ENCODE results near the gene ZNF267.
A peak's percentile ranks its signal among the peaks of the same experiment; 100 is the strongest.
"Not testable (repeated sequence)": the region's sequence is repeated elsewhere in the genome, so short reads cannot be mapped to it uniquely, and the experiment has no call there.

The ZNF267 gene

DNA sequence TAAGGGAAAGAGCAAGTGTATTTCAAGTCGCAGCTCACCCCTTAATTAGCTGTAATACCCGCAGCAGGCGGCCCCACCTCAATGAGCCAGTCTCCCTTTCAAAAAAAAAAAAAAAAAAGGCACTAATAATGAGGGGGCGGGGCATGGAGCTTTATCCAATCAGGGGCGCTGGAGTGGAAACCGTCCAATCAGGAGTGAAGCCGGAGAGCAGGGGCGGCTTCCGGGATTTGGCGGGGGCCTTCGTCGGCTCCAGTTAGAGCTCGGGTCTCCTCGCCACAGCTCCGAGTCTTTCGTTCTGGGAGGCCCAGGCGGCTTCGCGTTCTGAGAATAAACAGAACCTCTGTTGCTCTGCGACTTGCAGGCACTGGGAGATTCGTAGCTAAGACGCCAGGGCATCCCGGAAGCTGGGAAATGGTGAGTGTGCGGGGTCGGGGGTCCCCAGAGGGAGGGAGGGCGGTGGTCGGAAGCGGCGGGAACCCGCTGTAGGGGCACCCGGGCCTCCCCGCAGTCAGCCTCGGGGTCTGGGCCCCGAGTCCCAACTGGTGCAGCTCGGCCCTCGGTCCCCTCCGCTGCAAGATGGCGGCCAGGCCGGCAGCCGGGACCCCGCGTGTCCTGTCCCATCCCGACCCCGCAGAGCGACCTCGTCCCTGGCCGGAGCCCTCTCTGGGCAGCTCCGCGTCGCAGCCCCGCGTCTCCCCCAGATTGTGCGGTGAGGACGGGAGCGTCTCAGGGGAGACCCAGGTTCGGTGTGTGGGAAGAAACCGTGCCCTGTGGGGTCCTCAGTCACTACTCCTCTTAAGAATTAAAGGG, at the start of gene ZNF267:
Gene ZNF267 (plus strand): TSS at position 252 of the 810 bp plus-strand sequence. CDS start 160 bp downstream, at position 412.
- peaks cover 25% of the 10 kb centered on the region for H3K4me1 ChIP-seq (ENCODE audit: control insufficient read depth, insufficient read depth, low read length)
- H3K27ac ChIP-seq (ENCODE audit: low read length): peak within 1 kb of the TSS; percentile 90

DNA sequence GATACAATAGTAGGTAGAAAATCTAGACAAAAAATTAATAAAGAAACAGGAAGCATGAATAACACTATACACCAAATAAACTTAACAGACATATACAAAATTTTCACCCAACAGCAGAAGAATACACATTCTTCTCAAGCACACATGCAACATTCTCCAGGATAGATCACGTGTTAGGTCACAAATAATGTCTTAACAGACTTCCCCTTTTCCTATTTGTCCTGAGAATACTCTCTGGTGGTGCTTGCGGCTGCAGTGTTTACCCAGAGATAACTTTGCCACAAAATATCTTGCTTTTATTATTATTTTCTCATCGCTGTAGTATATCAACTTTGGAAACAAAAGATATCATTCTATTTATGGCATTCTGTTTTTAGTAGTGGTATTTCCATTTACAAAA, 40.6 kb upstream of the ZNF267 start:
- Histone ChIP-seq H3K4me3 (ENCODE audit: low read length in 2 of 2) (no peak overlapping the region), H3K27ac (ENCODE audit: low read length) (no peak overlapping the region), H3K27me3 (ENCODE audit: control insufficient read depth in 1 of 2, insufficient read depth in 2 of 2, low read length in 2 of 2) (no peaks in the 10 kb centered on the region), H3K36me3 (ENCODE audit: control insufficient read depth in 2 of 2, insufficient read depth in 2 of 2, low read length in 2 of 2) (no peaks in the 10 kb centered on the region), H3K4me1 (ENCODE audit: control insufficient read depth, insufficient read depth, low read length) (no peaks in the 10 kb centered on the region), H3K9me3 (ENCODE audit: control insufficient read depth in 2 of 2, low read length in 2 of 2) (no peaks in the 10 kb centered on the region), H3K9ac (ENCODE audit: low read length in 2 of 2) (no peak overlapping the region)

More for the DNA sequence above, at the start of gene ZNF267:
- Histone ChIP-seq H3K27me3 (ENCODE audit: control insufficient read depth in 1 of 2, insufficient read depth in 2 of 2, low read length in 2 of 2) (no peaks in the 10 kb centered on the region), H3K9me3 (ENCODE audit: control insufficient read depth in 2 of 2, low read length in 2 of 2) (no peaks in the 10 kb centered on the region), H3K36me3 (ENCODE audit: control insufficient read depth in 2 of 2, insufficient read depth in 2 of 2, low read length in 2 of 2) (no peaks in the 10 kb centered on the region), H3K4me3 (ENCODE audit: low read length in 2 of 2) (peak within 1 kb of the TSS; percentile 67 to 95), H3K9ac (ENCODE audit: low read length in 2 of 2) (peak within 1 kb of the TSS; percentile 68 to 96)

DNA sequence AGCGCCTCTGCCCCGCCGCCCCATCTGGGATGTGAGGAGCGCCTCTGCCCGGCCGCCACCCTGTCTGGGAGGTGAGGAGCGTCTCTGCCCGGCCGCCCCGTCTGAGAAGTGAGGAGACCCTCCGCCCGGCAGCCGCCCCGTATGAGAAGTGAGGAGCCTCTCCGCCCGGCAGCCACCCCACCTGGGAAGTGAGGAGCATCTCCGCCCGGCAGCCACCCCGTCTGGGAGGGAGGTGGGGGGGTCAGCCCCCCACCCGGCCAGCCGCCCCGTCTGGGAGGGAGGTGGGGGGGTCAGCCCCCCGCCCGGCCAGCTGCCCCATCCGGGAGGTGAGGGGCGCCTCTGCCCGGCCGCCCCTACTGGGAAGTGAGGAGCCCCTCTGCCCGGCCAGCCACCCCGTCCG, 37.2 kb upstream of the ZNF267 start:
- H3K27me3 ChIP-seq (ENCODE audit: control insufficient read depth in 1 of 2, insufficient read depth in 2 of 2, low read length in 2 of 2); H3K27ac ChIP-seq (ENCODE audit: low read length); H3K9me3 ChIP-seq (ENCODE audit: control insufficient read depth in 2 of 2, low read length in 2 of 2); H3K4me3 ChIP-seq (ENCODE audit: low read length in 2 of 2); H3K36me3 ChIP-seq (ENCODE audit: control insufficient read depth in 2 of 2, insufficient read depth in 2 of 2, low read length in 2 of 2); H3K4me1 ChIP-seq (ENCODE audit: control insufficient read depth, insufficient read depth, low read length); H3K9ac ChIP-seq (ENCODE audit: low read length in 2 of 2): not testable (repeated sequence)

DNA sequence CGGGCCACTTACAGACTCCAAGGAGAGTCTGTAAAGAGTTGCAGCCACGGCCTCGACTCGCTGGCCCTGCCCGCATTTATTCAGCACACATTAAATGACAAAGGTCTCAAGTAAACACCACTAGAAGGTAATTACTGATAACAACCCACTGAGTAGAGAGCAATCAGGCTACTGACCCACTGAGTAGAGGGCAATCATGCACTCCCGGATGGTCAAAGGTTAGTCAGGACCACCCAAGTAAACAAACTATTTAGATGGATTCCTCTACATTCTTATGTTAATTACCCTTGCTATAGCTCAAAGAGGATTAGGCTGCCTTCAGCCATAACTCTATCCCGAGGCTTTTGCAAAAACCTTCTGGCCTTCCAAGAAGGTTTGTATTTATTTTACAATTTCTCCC, 30.7 kb upstream of the ZNF267 start:
- H3K9me3 ChIP-seq (ENCODE audit: control insufficient read depth in 2 of 2, low read length in 2 of 2): peaks cover 4 to 12% of the 10 kb centered on the region in 2 donors
- H3K36me3 ChIP-seq (ENCODE audit: control insufficient read depth in 2 of 2, insufficient read depth in 2 of 2, low read length in 2 of 2): no peaks in the 10 kb centered on the region
- no peaks in the 10 kb centered on the region for H3K4me1 ChIP-seq (ENCODE audit: control insufficient read depth, insufficient read depth, low read length)

DNA sequence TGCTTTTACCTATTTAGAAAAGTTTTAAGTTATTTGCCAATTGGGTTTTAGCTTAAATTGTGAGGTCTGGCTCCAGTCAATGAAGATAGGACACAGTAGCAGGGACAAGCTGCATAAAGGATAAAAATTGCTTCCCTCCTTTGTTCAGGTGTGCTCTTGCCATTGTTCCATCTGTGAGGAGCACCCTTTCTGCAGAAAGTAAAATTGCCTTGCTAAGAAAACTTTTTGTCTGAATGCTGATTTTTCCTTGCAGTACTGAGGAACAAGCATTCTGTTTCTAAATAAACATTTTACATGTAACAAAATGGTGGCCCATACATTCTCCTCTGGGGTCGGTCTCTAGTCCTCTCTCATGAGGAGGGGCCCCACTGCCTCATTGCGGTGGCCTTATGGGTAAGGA, 25.0 kb upstream of the ZNF267 start:
- H3K9me3 ChIP-seq (ENCODE audit: control insufficient read depth in 2 of 2, low read length in 2 of 2): peaks cover 12 to 20% of the 10 kb centered on the region in 2 donors
- not testable (repeated sequence) for H3K27me3 ChIP-seq (ENCODE audit: control insufficient read depth in 1 of 2, insufficient read depth in 2 of 2, low read length in 2 of 2); H3K36me3 ChIP-seq (ENCODE audit: control insufficient read depth in 2 of 2, insufficient read depth in 2 of 2, low read length in 2 of 2)

More for the DNA sequence above, 30.7 kb upstream of the ZNF267 start:
- Histone ChIP-seq H3K27ac (ENCODE audit: low read length) (no peak overlapping the region), H3K27me3 (ENCODE audit: control insufficient read depth in 1 of 2, insufficient read depth in 2 of 2, low read length in 2 of 2) (no peaks in the 10 kb centered on the region), H3K9ac (ENCODE audit: low read length in 2 of 2) (no peak overlapping the region), H3K4me3 (ENCODE audit: low read length in 2 of 2) (no peak overlapping the region)

DNA sequence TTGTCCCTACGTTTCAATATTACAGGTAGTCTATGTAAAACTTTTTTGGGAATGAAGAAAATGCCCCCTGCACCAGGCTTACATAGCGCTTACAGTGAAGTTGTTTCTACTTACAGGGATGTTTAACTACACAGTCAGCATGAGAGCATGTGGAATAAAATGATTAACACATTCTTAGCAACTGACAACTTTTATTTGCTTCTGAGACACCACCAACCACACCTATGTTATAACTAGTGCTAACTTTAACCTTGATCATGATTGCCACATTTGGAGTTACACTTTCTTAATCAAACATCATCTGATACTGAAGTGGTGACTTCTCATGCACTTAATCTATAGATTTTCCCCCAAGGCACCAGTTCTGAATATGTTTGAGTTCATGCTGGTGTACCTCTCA, 20.3 kb upstream of the ZNF267 start:
- peaks cover 2 to 6% of the 10 kb centered on the region in 2 donors for H3K27me3 ChIP-seq (ENCODE audit: control insufficient read depth in 1 of 2, insufficient read depth in 2 of 2, low read length in 2 of 2)
- no peaks in the 10 kb centered on the region for H3K4me1 ChIP-seq (ENCODE audit: control insufficient read depth, insufficient read depth, low read length)
- H3K27ac ChIP-seq (ENCODE audit: low read length): no peak overlapping the region
- no peak overlapping the region for H3K9ac ChIP-seq (ENCODE audit: low read length in 2 of 2)
- no peaks in the 10 kb centered on the region for H3K36me3 ChIP-seq (ENCODE audit: control insufficient read depth in 2 of 2, insufficient read depth in 2 of 2, low read length in 2 of 2)
- H3K4me3 ChIP-seq (ENCODE audit: low read length in 2 of 2): no peak overlapping the region
- H3K9me3 ChIP-seq (ENCODE audit: control insufficient read depth in 2 of 2, low read length in 2 of 2): peaks cover 7 to 10% of the 10 kb centered on the region in 2 donors

More for the DNA sequence above, 25.0 kb upstream of the ZNF267 start:
- H3K4me3 ChIP-seq (ENCODE audit: low read length in 2 of 2); H3K4me1 ChIP-seq (ENCODE audit: control insufficient read depth, insufficient read depth, low read length); H3K9ac ChIP-seq (ENCODE audit: low read length in 2 of 2); H3K27ac ChIP-seq (ENCODE audit: low read length): not testable (repeated sequence)

DNA sequence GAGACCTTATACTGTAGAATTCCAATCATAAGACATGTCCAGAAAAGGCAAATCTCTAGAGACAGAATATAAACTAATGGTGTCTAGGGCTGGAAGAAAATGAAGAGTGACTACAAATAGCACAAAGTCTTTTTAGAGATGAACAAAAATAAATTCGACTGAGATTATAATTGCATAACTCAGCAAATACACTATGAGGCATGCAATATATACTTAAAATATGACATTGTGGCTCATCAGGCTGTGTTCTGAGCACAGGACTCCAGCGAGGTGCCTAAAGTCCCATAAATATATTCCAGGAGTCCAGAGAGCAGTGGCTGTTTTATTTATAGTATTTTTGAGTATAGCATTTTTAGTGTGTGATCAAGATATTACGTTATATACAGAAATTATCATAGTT, 13.1 kb upstream of the ZNF267 start:
- Histone ChIP-seq H3K27me3 (ENCODE audit: control insufficient read depth in 1 of 2, insufficient read depth in 2 of 2, low read length in 2 of 2) (peaks cover 5% of the 10 kb centered on the region in 2 donors), H3K36me3 (ENCODE audit: control insufficient read depth in 2 of 2, insufficient read depth in 2 of 2, low read length in 2 of 2) (no peaks in the 10 kb centered on the region), H3K4me1 (ENCODE audit: control insufficient read depth, insufficient read depth, low read length) (no peaks in the 10 kb centered on the region), H3K9ac (ENCODE audit: low read length in 2 of 2) (no peak overlapping the region), H3K9me3 (ENCODE audit: control insufficient read depth in 2 of 2, low read length in 2 of 2) (no peaks in the 10 kb centered on the region), H3K27ac (ENCODE audit: low read length) (no peak overlapping the region), H3K4me3 (ENCODE audit: low read length in 2 of 2) (no peak overlapping the region)

DNA sequence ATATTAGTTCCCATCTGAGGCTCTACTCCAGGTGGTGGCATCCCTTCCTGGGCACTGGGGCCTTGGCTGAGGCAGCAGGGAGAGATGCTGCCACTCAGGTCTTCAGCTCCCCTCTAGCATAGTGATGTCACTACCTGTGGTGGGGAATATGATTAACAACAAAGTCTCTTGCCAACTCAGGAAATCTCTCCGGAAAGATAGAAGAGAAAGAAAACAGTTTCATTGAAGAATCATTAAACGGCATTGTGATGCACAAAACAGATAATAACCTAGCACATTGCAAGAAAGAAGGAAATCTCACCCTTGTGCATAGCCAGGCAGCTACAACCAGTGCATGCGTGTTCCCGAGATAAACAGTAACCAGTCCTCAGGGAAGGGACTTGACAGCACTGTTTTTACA, 12.2 kb upstream of the ZNF267 start:
- no peaks in the 10 kb centered on the region for H3K36me3 ChIP-seq (ENCODE audit: control insufficient read depth in 2 of 2, insufficient read depth in 2 of 2, low read length in 2 of 2)
- H3K4me1 ChIP-seq (ENCODE audit: control insufficient read depth, insufficient read depth, low read length): no peaks in the 10 kb centered on the region
- H3K27ac ChIP-seq (ENCODE audit: low read length): no peak overlapping the region
- H3K4me3 ChIP-seq (ENCODE audit: low read length in 2 of 2): no peak overlapping the region
- no peak overlapping the region for H3K9ac ChIP-seq (ENCODE audit: low read length in 2 of 2)
- peaks cover 5% of the 10 kb centered on the region in 2 donors for H3K27me3 ChIP-seq (ENCODE audit: control insufficient read depth in 1 of 2, insufficient read depth in 2 of 2, low read length in 2 of 2)
- H3K9me3 ChIP-seq (ENCODE audit: control insufficient read depth in 2 of 2, low read length in 2 of 2): no peaks in the 10 kb centered on the region

DNA sequence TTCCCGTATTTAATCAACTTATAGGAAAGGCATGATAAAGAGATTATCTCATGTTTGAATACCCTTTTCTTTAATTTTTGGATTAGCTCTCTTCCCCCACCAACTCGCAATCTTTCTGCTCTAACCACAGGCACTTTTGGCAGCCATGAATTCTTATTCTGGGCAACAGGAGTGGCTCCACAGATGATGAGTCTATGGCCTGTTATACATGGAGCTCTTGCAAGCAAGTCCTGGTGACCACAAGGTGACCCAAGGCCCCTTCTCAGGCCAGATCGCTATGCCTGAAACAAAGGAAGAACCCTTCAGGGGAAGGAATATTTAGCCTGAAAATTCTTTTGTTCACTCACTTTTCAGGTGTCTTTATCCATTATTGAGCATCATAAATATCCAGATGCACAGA, 10.8 kb upstream of the ZNF267 start:
- Histone ChIP-seq H3K27ac (ENCODE audit: low read length) (no peak overlapping the region), H3K9me3 (ENCODE audit: control insufficient read depth in 2 of 2, low read length in 2 of 2) (no peaks in the 10 kb centered on the region), H3K4me3 (ENCODE audit: low read length in 2 of 2) (no peak overlapping the region), H3K4me1 (ENCODE audit: control insufficient read depth, insufficient read depth, low read length) (no peaks in the 10 kb centered on the region), H3K27me3 (ENCODE audit: control insufficient read depth in 1 of 2, insufficient read depth in 2 of 2, low read length in 2 of 2) (peaks cover 5% of the 10 kb centered on the region in 2 donors), H3K9ac (ENCODE audit: low read length in 2 of 2) (no peak overlapping the region), H3K36me3 (ENCODE audit: control insufficient read depth in 2 of 2, insufficient read depth in 2 of 2, low read length in 2 of 2) (no peaks in the 10 kb centered on the region)

DNA sequence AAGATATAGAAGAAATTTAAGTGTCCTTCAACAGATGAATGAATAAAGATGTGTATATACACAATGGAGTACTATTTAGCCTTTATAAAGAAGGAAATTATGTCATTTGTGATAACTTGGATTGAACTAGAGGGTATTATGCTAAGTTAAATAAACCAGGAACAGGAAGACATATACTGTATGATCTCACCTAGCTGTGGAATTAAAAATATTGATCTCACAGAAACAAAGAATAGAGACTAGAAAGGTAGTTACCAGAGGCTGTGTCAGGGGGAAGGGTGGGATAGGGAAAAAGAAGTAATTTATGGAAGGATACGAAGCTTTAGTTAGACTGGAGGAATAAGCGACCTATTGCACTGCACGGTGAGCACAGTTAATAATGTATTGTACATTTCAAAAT, 5.4 kb upstream of the ZNF267 start:
- no peaks in the 10 kb centered on the region for H3K9me3 ChIP-seq (ENCODE audit: control insufficient read depth in 2 of 2, low read length in 2 of 2)
- H3K4me1 ChIP-seq (ENCODE audit: control insufficient read depth, insufficient read depth, low read length): peaks cover 3% of the 10 kb centered on the region
- no peaks in the 10 kb centered on the region for H3K36me3 ChIP-seq (ENCODE audit: control insufficient read depth in 2 of 2, insufficient read depth in 2 of 2, low read length in 2 of 2)
- H3K9ac ChIP-seq (ENCODE audit: low read length in 2 of 2): no peak overlapping the region
- H3K4me3 ChIP-seq (ENCODE audit: low read length in 2 of 2): no peak overlapping the region
- peaks cover 0 to 2% of the 10 kb centered on the region in 2 donors for H3K27me3 ChIP-seq (ENCODE audit: control insufficient read depth in 1 of 2, insufficient read depth in 2 of 2, low read length in 2 of 2)
- H3K27ac ChIP-seq (ENCODE audit: low read length): no peak overlapping the region

DNA sequence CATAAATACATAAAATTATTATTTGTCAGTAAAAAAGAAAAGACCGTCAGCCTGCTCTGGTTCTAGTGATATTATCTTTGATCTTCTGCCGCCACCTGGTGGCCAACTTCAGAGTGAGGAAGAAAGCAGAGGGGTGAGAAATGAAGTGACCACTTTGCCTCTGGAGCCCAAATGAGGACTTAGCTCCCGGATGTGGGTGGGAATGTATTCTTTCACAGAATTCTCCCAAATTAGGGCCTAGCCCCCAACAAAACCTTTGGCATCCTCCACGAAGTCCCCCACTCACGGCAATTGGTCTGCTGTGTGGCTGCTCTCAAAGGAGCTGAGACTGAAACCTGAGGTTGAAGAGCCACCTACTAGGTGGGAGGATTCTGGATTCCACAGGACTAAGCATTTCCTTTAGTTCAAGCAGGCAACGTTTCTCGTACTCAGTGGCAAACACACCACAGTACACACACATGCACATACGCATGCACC, 4.9 kb upstream of the ZNF267 start:
- Histone ChIP-seq H3K9me3 (ENCODE audit: control insufficient read depth in 2 of 2, low read length in 2 of 2) (no peaks in the 10 kb centered on the region), H3K27me3 (ENCODE audit: control insufficient read depth in 1 of 2, insufficient read depth in 2 of 2, low read length in 2 of 2) (peaks cover 0 to 2% of the 10 kb centered on the region in 2 donors), H3K27ac (ENCODE audit: low read length) (no peak overlapping the region), H3K9ac (ENCODE audit: low read length in 2 of 2) (peak overlapping the region in 1 of 2 donors; percentile 29), H3K4me3 (ENCODE audit: low read length in 2 of 2) (peak overlapping the region in 1 of 2 donors; percentile 22), H3K4me1 (ENCODE audit: control insufficient read depth, insufficient read depth, low read length) (peaks cover 3% of the 10 kb centered on the region), H3K36me3 (ENCODE audit: control insufficient read depth in 2 of 2, insufficient read depth in 2 of 2, low read length in 2 of 2) (no peaks in the 10 kb centered on the region)

All from stomach smooth muscle (tissue), 2 donors.